ENCODE results near the gene CRYBA2. TPM values are rescaled to one million over a fixed set of nuclear protein-coding genes. Genes with fewer than 3 reads are reported as not detected.

CRYBA2 gene
- total RNA-seq, 2 donors from 2014 or later: 2.6 to 3.5 TPM

GRCh38 chr2:219041252-219041651, 48.0 kb upstream of the CRYBA2 start, which contains the start of gene CFAP65:
Gene CFAP65, minus strand, starts transcription at chr2:219041516. Its CDS starts 2,468 bp downstream, at chr2:219039048.
- Mint-ChIP-seq H3K36me3 (ENCODE audit: low read depth) (no peaks in the 10 kb centered on the region), H3K27ac (no peak within 1 kb of the TSS), H3K4me3 (peak within 1 kb of the TSS; percentile 65), H3K4me1 (peaks cover 3% of the 10 kb centered on the region), H3K27me3 (ENCODE audit: insufficient read depth) (peaks cover 65% of the 10 kb centered on the region), H3K9me3 (no peaks in the 10 kb centered on the region)
- Histone ChIP-seq H3K4me3 (ENCODE audit: low read length) (peak within 1 kb of the TSS; percentile 84), H3K9ac (ENCODE audit: extremely low read depth, low read length, poor library complexity, severe bottlenecking) (no peak within 1 kb of the TSS), H3K27ac (ENCODE audit: low read depth, low read length) (no peak within 1 kb of the TSS), H3K9me3 (ENCODE audit: control insufficient read depth, low read length) (no peaks in the 10 kb centered on the region), H3K4me1 (ENCODE audit: control insufficient read depth, insufficient read depth, low read length) (no peaks in the 10 kb centered on the region), H3K27me3 (ENCODE audit: control insufficient read depth, insufficient read depth, low read length, poor library complexity, severe bottlenecking) (peaks cover 66% of the 10 kb centered on the region), H3K36me3 (ENCODE audit: control insufficient read depth, insufficient read depth, low read length) (no peaks in the 10 kb centered on the region)
- peak; percentile 89 for DNase-seq
- 2 to 3% methylated on average over 21 of the region's 21 CpGs for WGBS, 2 experiments (ENCODE audit: insufficient coverage in 1 of 2, insufficient read length in 1 of 2)
- no peak for TF ChIP-seq CTCF (conservative IDR thresholded peaks at IDR 0.05)

- H3K27me3 Mint-ChIP-seq (ENCODE audit: insufficient read depth): peaks cover 76% of the 10 kb centered on the region
- H3K27ac ChIP-seq (ENCODE audit: low read depth, low read length): no peak overlapping the region
- H3K4me3 Mint-ChIP-seq: no peak overlapping the region
- no peak overlapping the region for H3K27ac Mint-ChIP-seq
- H3K4me1 ChIP-seq (ENCODE audit: control insufficient read depth, insufficient read depth, low read length): no peaks in the 10 kb centered on the region
- no peaks in the 10 kb centered on the region for H3K9me3 ChIP-seq (ENCODE audit: control insufficient read depth, low read length)
- H3K27me3 ChIP-seq (ENCODE audit: control insufficient read depth, insufficient read depth, low read length, poor library complexity, severe bottlenecking): peaks cover 84% of the 10 kb centered on the region
- TF ChIP-seq CTCF (conservative IDR thresholded peaks at IDR 0.05): no peak
- no peak for DNase-seq
- no peaks in the 10 kb centered on the region for H3K36me3 ChIP-seq (ENCODE audit: control insufficient read depth, insufficient read depth, low read length)
- peaks cover 3% of the 10 kb centered on the region for H3K4me1 Mint-ChIP-seq
- WGBS, 2 experiments (ENCODE audit: insufficient coverage in 1 of 2, insufficient read length in 1 of 2): 0 to 3% methylated on average over 1 of the region's 1 CpG
- H3K9ac ChIP-seq (ENCODE audit: extremely low read depth, low read length, poor library complexity, severe bottlenecking): no peak overlapping the region
- no peaks in the 10 kb centered on the region for H3K36me3 Mint-ChIP-seq (ENCODE audit: low read depth)
- no peak overlapping the region for H3K4me3 ChIP-seq (ENCODE audit: low read length)
- H3K9me3 Mint-ChIP-seq: no peaks in the 10 kb centered on the region
These were observed 45.4 kb upstream of the CRYBA2 start for GRCh38 chr2:219038600-219038999.

- Mint-ChIP-seq H3K27ac (no peak overlapping the region), H3K27me3 (ENCODE audit: insufficient read depth) (peaks cover 76% of the 10 kb centered on the region), H3K4me1 (peaks cover 3% of the 10 kb centered on the region), H3K4me3 (no peak overlapping the region), H3K9me3 (no peaks in the 10 kb centered on the region), H3K36me3 (ENCODE audit: low read depth) (no peaks in the 10 kb centered on the region)
- no peak overlapping the region for H3K9ac ChIP-seq (ENCODE audit: extremely low read depth, low read length, poor library complexity, severe bottlenecking)
- no peak for TF ChIP-seq CTCF (conservative IDR thresholded peaks at IDR 0.05)
- H3K27ac ChIP-seq (ENCODE audit: low read depth, low read length): no peak overlapping the region
- no peaks in the 10 kb centered on the region for H3K4me1 ChIP-seq (ENCODE audit: control insufficient read depth, insufficient read depth, low read length)
- H3K9me3 ChIP-seq (ENCODE audit: control insufficient read depth, low read length): no peaks in the 10 kb centered on the region
- H3K36me3 ChIP-seq (ENCODE audit: control insufficient read depth, insufficient read depth, low read length): no peaks in the 10 kb centered on the region
- no peak for DNase-seq
- peaks cover 84% of the 10 kb centered on the region for H3K27me3 ChIP-seq (ENCODE audit: control insufficient read depth, insufficient read depth, low read length, poor library complexity, severe bottlenecking)
- no peak overlapping the region for H3K4me3 ChIP-seq (ENCODE audit: low read length)
- WGBS, 2 experiments (ENCODE audit: insufficient coverage in 1 of 2, insufficient read length in 1 of 2): 61 to 64% methylated on average over 4 to 8 of the region's 8 CpGs
These were observed 44.7 kb upstream of the CRYBA2 start for GRCh38 chr2:219037783-219038499.

All from endodermal cell (in vitro differentiated cells).